NB4 (cell line): ENCODE measurements around the gene RAI1.

Experiments
- CTCF ChIP-seq: IDR thresholded peaks from one replicate; pipeline ENCODE4 v1.5.1; 2012; ENCODE audit warnings: low read depth, low read length
- MAX ChIP-seq: IDR thresholded peaks from 2 replicates; pipeline ENCODE4 v1.6.1; 2011; ENCODE audit warnings: low read depth, low read length

GRCh38 chr17:17704931-17705330 is 23.7 kb downstream of the RAI1 start:
- no peak for TF ChIP-seq CTCF
- TF ChIP-seq MAX, result no peak
